K562 (cell line): Measurements from ENCODE around the gene GRAMD2A.

Experiments used
- BCL6 ChIP-seq: fragments of 250-450 bp; sonication (Bioruptor Pico); IDR thresholded peaks from 2 replicates; pipeline ENCODE4 v1.4.0; 2020
- BRF2 ChIP-seq: IDR thresholded peaks from 3 replicates; pipeline ENCODE4 v1.6.1; 2011; ENCODE audit warnings: borderline replicate concordance, mild to moderate bottlenecking; ENCODE audit not compliant: insufficient read length, insufficient read depth
- CCAR2 ChIP-seq: fragments of 200-400 bp; formaldehyde crosslinking; IDR thresholded peaks from 2 replicates; pipeline ENCODE4 v1.6.1; 2017; ENCODE audit warnings: mild to moderate bottlenecking, low read depth, low read length
- CREB1 ChIP-seq, 2 experiments: sonication (generic) in 1 of 2; formaldehyde crosslinking in 1 of 2; IDR thresholded peaks; 2 replicates each; pipeline versions ENCODE4 v1.6.1 to v1.8.0; 2012 to 2022; ENCODE audit warnings: inconsistent platforms in 1 of 2, mild to moderate bottlenecking in 1 of 2, missing genetic modification reagents in 1 of 2, moderate library complexity in 1 of 2
- CTCF ChIP-seq, 3 experiments: IDR thresholded peaks in 2 of 3; conservative IDR thresholded peaks in 1 of 3; 2 replicates each; pipeline ENCODE4 v1.5.1; 2011 to 2012; ENCODE audit warnings: low read length in 3 of 3, mild to moderate bottlenecking in 3 of 3, control low read depth in 2 of 3, improper control_type of control experiment in 1 of 3, inconsistent platforms in 1 of 3, low read depth in 1 of 3, mixed read lengths in 1 of 3, moderate library complexity in 1 of 3; ENCODE audit not compliant: insufficient read depth in 2 of 3
- EZH2 ChIP-seq: IDR thresholded peaks from 2 replicates; pipeline ENCODE4 v1.6.1; 2012; ENCODE audit warnings: low read depth, mild to moderate bottlenecking, inconsistent platforms, low read length, borderline replicate concordance
- FOXP4 ChIP-seq: sonication (generic); formaldehyde crosslinking; IDR thresholded peaks from 2 replicates; pipeline ENCODE4 v1.8.0; 2022; ENCODE audit warnings: mild to moderate bottlenecking, missing genetic modification reagents, borderline replicate concordance
- HBP1 ChIP-seq: fragments of 450-650 bp; formaldehyde crosslinking; IDR thresholded peaks from 2 replicates; pipeline ENCODE4 v1.4.0; 2022; ENCODE audit warnings: missing genetic modification characterization
- JUNB ChIP-seq: fragments of 450-650 bp; formaldehyde crosslinking; conservative IDR thresholded peaks from 2 replicates; pipeline ENCODE4 v1.4.0; 2020; ENCODE audit warnings: mild to moderate bottlenecking
- REST ChIP-seq, 2 experiments: fragments of 450-650 bp; formaldehyde crosslinking in 1 of 2; IDR thresholded peaks; 2 replicates each; pipeline versions ENCODE4 v1.4.0 to v1.6.1; 2014 to 2020; ENCODE audit warnings: mild to moderate bottlenecking in 2 of 2, borderline replicate concordance in 1 of 2, low read depth in 1 of 2
- SREBF1 ChIP-seq: fragments of 150-350 bp; IDR thresholded peaks from 2 replicates; pipeline ENCODE4 v1.6.1; 2014; ENCODE audit warnings: antibody characterized with exemption, low read depth, low read length, borderline replicate concordance
- TCF7 ChIP-seq: sonication (generic); IDR thresholded peaks from 2 replicates; pipeline ENCODE4 v1.6.1; 2016; ENCODE audit warnings: antibody characterized with exemption, borderline replicate concordance
- TCF7L2 ChIP-seq: fragments of 150-350 bp; IDR thresholded peaks from 2 replicates; pipeline ENCODE4 v1.6.1; 2016; ENCODE audit warnings: low read depth, mild to moderate bottlenecking, low read length, moderate library complexity
- U2AF1 ChIP-seq: fragments of 200-400 bp; formaldehyde crosslinking; optimal IDR thresholded peaks from 2 replicates; pipeline ENCODE3; 2017; ENCODE audit warnings: mild to moderate bottlenecking, low read depth, low read length, moderate library complexity

- TF ChIP-seq BRF2 (no peak), U2AF1 (no peak), FOXP4 (no peak), CTCF (IDR thresholded peaks at IDR 0.05 in 2 of 3, conservative IDR thresholded peaks at IDR 0.05 in 1 of 3; ENCODE audit: insufficient read depth in 2 of 3, low read depth in 1 of 3, low read length in 3 of 3) (no peak), CREB1 (IDR thresholded peaks at IDR 0.05) (no peak), CREB1 (CRISPR knock-in tag; IDR thresholded peaks at IDR 0.05) (no peak), HBP1 (CRISPR knock-in tag) (no peak), BCL6 (CRISPR knock-in tag) (no peak), REST (IDR thresholded peaks at IDR 0.05; ENCODE audit: borderline replicate concordance) (no peak), REST (CRISPR knock-in tag; IDR thresholded peaks at IDR 0.05; ENCODE audit: low read depth) (no peak), SREBF1 (no peak), TCF7 (no peak), CCAR2 (no peak), EZH2 (no peak), JUNB (CRISPR knock-in tag) (no peak), TCF7L2 (no peak)
These were observed 37.7 kb upstream of the GRAMD2A start for GRCh38 chr15:72235298-72235697.
